ENCODE results near the gene INTS6.

DNA sequence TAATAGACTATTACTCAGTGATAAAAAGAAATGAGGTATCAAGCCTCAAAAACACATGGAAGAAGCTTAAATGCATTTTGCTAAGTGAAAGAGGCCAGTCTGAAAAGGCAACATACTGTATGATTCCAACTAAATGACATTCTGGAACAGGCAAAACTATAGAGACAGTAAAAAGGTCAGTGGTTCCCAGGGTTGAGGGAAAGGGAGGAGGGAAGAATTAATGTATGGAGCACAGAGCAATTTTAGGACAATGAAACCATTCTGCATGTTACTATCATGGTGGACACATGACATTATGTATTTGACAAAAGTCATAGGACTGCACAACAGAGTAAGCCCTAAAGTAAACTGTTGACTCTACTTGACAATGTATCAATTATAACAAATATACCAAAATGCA is 119.0 kb downstream of the INTS6 start:
- no peak for TF ChIP-seq EP300 (IDR thresholded peaks at IDR 0.05)
- TF ChIP-seq POLR2AphosphoS5 (IDR thresholded peaks at IDR 0.05): no peak
- TF ChIP-seq, protein P1, sequence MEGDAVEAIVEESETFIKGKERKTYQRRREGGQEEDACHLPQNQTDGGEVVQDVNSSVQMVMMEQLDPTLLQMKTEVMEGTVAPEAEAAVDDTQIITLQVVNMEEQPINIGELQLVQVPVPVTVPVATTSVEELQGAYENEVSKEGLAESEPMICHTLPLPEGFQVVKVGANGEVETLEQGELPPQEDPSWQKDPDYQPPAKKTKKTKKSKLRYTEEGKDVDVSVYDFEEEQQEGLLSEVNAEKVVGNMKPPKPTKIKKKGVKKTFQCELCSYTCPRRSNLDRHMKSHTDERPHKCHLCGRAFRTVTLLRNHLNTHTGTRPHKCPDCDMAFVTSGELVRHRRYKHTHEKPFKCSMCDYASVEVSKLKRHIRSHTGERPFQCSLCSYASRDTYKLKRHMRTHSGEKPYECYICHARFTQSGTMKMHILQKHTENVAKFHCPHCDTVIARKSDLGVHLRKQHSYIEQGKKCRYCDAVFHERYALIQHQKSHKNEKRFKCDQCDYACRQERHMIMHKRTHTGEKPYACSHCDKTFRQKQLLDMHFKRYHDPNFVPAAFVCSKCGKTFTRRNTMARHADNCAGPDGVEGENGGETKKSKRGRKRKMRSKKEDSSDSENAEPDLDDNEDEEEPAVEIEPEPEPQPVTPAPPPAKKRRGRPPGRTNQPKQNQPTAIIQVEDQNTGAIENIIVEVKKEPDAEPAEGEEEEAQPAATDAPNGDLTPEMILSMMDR (IDR thresholded peaks at IDR 0.05): no peak
- TF ChIP-seq POLR2A (IDR thresholded peaks at IDR 0.05): no peak
